Measurements from ENCODE around the gene EEFSEC.

- TF ChIP-seq, protein P1, sequence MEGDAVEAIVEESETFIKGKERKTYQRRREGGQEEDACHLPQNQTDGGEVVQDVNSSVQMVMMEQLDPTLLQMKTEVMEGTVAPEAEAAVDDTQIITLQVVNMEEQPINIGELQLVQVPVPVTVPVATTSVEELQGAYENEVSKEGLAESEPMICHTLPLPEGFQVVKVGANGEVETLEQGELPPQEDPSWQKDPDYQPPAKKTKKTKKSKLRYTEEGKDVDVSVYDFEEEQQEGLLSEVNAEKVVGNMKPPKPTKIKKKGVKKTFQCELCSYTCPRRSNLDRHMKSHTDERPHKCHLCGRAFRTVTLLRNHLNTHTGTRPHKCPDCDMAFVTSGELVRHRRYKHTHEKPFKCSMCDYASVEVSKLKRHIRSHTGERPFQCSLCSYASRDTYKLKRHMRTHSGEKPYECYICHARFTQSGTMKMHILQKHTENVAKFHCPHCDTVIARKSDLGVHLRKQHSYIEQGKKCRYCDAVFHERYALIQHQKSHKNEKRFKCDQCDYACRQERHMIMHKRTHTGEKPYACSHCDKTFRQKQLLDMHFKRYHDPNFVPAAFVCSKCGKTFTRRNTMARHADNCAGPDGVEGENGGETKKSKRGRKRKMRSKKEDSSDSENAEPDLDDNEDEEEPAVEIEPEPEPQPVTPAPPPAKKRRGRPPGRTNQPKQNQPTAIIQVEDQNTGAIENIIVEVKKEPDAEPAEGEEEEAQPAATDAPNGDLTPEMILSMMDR (conservative IDR thresholded peaks at IDR 0.05; ENCODE audit: low read length): no peak
- no peak for TF ChIP-seq EZH2phosphoT487 (IDR thresholded peaks at IDR 0.05; ENCODE audit: borderline replicate concordance, low read depth, low read length)
Observed at GRCh38 chr3:128107834-128108233, 45.4 kb upstream of the EEFSEC start.

Measured in OCI-LY7 (cell line).